Suppressor macrophage treated with lipopolysaccharide for 1 hour (primary cell): ENCODE data around the gene SKP2.

Source experiments
- DNase-seq, 3 donors: peaks; one replicate each; pipeline ENCODE4 v3.0.0-alpha.2; 2020 to 2022

SKP2 gene

GRCh38 chr5:36205329-36205728, 53.4 kb downstream of the SKP2 start:
- DNase-seq = no peak

- DNase-seq = no peak
Observed at GRCh38 chr5:36206913-36207312, 55.0 kb downstream of the SKP2 start.

- DNase-seq = no peak
Observed at GRCh38 chr5:36208786-36209185, 56.9 kb downstream of the SKP2 start.

- no peak for DNase-seq
Observed at GRCh38 chr5:36209664-36210063, 57.8 kb downstream of the SKP2 start.

GRCh38 chr5:36214436-36214835, 62.5 kb downstream of the SKP2 start:
- peak in 1 of 3 donors; percentile 5 for DNase-seq

- DNase-seq = no peak
Observed at GRCh38 chr5:36215910-36216309, 64.0 kb downstream of the SKP2 start.

GRCh38 chr5:36217567-36217966, 65.7 kb downstream of the SKP2 start:
- DNase-seq = no peak

- no peak for DNase-seq
Observed at GRCh38 chr5:36217988-36218387, 66.1 kb downstream of the SKP2 start.

GRCh38 chr5:36222620-36223019, 70.7 kb downstream of the SKP2 start:
- no peak for DNase-seq

- DNase-seq = no peak
Observed at GRCh38 chr5:36227046-36227445, 75.1 kb downstream of the SKP2 start.

- no peak for DNase-seq
Observed at GRCh38 chr5:36228505-36228904, 76.6 kb downstream of the SKP2 start.

- no peak for DNase-seq
Observed at GRCh38 chr5:36230151-36230790, 78.4 kb downstream of the SKP2 start.

- DNase-seq = no peak
Observed at GRCh38 chr5:36232533-36232932, 80.6 kb downstream of the SKP2 start.
